ENCODE data around the gene ZBTB7C.

Gene ZBTB7C

GRCh38 chr18:48033790-48034650, 375.2 kb downstream of the ZBTB7C start:
- Histone ChIP-seq H3K4me1 (ENCODE audit: insufficient read depth, low read length, poor library complexity, severe bottlenecking) (no peaks in the 10 kb centered on the region), H3K9me3 (ENCODE audit: insufficient read depth, low read depth, low read length) (no peaks in the 10 kb centered on the region), H3K79me2 (ENCODE audit: insufficient read depth, low read length) (no peaks in the 10 kb centered on the region), H3K36me3 (ENCODE audit: insufficient read depth, low read length) (no peaks in the 10 kb centered on the region), H4K20me1 (ENCODE audit: insufficient read depth, low read length, poor library complexity, severe bottlenecking) (no peaks in the 10 kb centered on the region), H2AFZ (ENCODE audit: low read length) (no peak overlapping the region), H3K27me3 (ENCODE audit: insufficient read depth, low read length, poor library complexity, severe bottlenecking) (no peaks in the 10 kb centered on the region), H3K9ac (ENCODE audit: low read depth, low read length, poor library complexity, severe bottlenecking) (no peak overlapping the region), H3K9me2 (replicated peaks; ENCODE audit: low read depth, low read length) (no peaks in the 10 kb centered on the region), H3K4me3 (ENCODE audit: low read length, poor library complexity, severe bottlenecking) (no peak overlapping the region), H3K4me2 (ENCODE audit: low read depth, low read length, poor library complexity, severe bottlenecking) (no peak overlapping the region), H3F3A (ENCODE audit: low read depth) (no peaks in the 10 kb centered on the region)
- TF ChIP-seq EZH2phosphoT487 (IDR thresholded peaks at IDR 0.05; ENCODE audit: borderline replicate concordance) = no peak
- TF ChIP-seq, protein P1, sequence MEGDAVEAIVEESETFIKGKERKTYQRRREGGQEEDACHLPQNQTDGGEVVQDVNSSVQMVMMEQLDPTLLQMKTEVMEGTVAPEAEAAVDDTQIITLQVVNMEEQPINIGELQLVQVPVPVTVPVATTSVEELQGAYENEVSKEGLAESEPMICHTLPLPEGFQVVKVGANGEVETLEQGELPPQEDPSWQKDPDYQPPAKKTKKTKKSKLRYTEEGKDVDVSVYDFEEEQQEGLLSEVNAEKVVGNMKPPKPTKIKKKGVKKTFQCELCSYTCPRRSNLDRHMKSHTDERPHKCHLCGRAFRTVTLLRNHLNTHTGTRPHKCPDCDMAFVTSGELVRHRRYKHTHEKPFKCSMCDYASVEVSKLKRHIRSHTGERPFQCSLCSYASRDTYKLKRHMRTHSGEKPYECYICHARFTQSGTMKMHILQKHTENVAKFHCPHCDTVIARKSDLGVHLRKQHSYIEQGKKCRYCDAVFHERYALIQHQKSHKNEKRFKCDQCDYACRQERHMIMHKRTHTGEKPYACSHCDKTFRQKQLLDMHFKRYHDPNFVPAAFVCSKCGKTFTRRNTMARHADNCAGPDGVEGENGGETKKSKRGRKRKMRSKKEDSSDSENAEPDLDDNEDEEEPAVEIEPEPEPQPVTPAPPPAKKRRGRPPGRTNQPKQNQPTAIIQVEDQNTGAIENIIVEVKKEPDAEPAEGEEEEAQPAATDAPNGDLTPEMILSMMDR (conservative IDR thresholded peaks at IDR 0.05; ENCODE audit: low read length) = no peak

DNA sequence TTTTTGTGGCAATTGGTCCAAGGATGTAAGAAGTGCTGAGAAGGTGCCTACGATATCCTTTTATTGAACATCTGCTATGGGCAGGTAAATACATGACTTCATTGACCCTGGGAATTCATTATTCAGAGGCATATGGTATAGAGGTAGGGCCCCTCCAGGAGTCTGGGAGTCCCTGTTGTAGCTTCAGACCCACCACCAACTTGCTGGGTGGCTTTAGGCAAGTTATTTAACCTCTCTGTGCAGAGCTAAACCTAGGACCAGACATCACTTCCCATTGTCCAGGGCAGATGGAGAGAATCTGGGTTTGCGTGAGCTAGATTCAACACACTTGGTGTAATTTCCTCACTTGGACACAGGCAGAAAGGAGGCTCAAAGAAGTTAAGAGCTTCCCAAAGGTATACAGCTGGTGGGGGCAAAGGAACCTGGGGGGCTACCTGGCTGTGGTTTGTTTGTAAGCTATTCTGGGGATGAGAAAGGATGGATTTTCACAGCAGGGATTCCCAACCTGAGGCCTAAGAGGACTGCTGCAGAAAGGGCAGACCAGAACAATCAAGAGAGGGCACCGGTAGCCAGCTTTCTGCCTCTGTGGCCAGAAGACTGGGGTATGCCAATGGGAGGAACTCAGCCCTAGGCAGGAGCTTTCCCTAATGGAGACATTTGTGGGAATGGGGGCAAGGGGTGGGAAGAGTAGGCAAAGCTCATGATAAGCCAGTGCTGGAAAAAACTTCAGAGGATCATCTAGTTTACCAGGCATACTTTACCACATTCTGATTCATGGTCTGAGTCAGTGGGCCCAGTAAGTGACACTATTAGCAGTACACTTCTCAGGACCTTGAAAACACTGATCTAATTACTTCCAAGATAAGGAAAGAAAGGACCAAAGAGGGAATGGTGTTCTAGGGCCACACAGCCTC, 376.1 kb downstream of the ZBTB7C start:
- H3K27me3 ChIP-seq (ENCODE audit: insufficient read depth, low read length, poor library complexity, severe bottlenecking) = no peaks in the 10 kb centered on the region
- H3K4me2 ChIP-seq (ENCODE audit: low read depth, low read length, poor library complexity, severe bottlenecking) = no peak overlapping the region
- no peaks in the 10 kb centered on the region for H3K9me2 ChIP-seq (replicated peaks; ENCODE audit: low read depth, low read length)
- H3K79me2 ChIP-seq (ENCODE audit: insufficient read depth, low read length) = no peaks in the 10 kb centered on the region
- H3K9me3 ChIP-seq (ENCODE audit: insufficient read depth, low read depth, low read length) = no peaks in the 10 kb centered on the region
- TF ChIP-seq, protein P1 (conservative IDR thresholded peaks at IDR 0.05; ENCODE audit: low read length) = no peak
- TF ChIP-seq EZH2phosphoT487 (IDR thresholded peaks at IDR 0.05; ENCODE audit: borderline replicate concordance) = no peak
- no peak overlapping the region for H2AFZ ChIP-seq (ENCODE audit: low read length)
- H3K36me3 ChIP-seq (ENCODE audit: insufficient read depth, low read length) = no peaks in the 10 kb centered on the region
- no peaks in the 10 kb centered on the region for H3K4me1 ChIP-seq (ENCODE audit: insufficient read depth, low read length, poor library complexity, severe bottlenecking)
- H3K9ac ChIP-seq (ENCODE audit: low read depth, low read length, poor library complexity, severe bottlenecking) = no peak overlapping the region
- H4K20me1 ChIP-seq (ENCODE audit: insufficient read depth, low read length, poor library complexity, severe bottlenecking) = no peaks in the 10 kb centered on the region
- no peak overlapping the region for H3K4me3 ChIP-seq (ENCODE audit: low read length, poor library complexity, severe bottlenecking)
- no peaks in the 10 kb centered on the region for H3F3A ChIP-seq (ENCODE audit: low read depth)

DNA sequence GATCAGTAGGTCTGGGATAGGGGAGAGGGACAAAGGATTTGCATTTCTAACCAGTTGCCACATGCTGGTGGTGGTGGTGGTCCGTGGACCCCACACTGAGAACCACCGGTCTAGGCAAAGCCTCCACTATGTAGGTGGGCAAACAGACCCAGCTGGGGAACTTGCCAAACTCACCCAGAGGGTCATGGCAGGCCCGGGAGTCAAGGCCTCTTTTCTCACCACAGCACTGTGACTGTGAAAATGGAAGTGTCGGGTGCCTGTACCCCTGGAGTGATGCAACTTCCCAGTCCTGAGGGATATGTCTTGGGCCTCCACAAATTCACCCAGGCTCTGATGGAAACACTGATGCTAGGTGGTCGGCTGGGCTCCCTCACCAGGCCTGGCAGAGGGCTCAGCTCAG, 377.5 kb downstream of the ZBTB7C start:
- Histone ChIP-seq H3K9ac (ENCODE audit: low read depth, low read length, poor library complexity, severe bottlenecking) (no peak overlapping the region), H3K36me3 (ENCODE audit: insufficient read depth, low read length) (no peaks in the 10 kb centered on the region), H3K9me2 (replicated peaks; ENCODE audit: low read depth, low read length) (no peaks in the 10 kb centered on the region), H3K4me1 (ENCODE audit: insufficient read depth, low read length, poor library complexity, severe bottlenecking) (no peaks in the 10 kb centered on the region), H4K20me1 (ENCODE audit: insufficient read depth, low read length, poor library complexity, severe bottlenecking) (no peaks in the 10 kb centered on the region), H2AFZ (ENCODE audit: low read length) (no peak overlapping the region), H3K4me2 (ENCODE audit: low read depth, low read length, poor library complexity, severe bottlenecking) (no peak overlapping the region), H3K79me2 (ENCODE audit: insufficient read depth, low read length) (no peaks in the 10 kb centered on the region), H3K27me3 (ENCODE audit: insufficient read depth, low read length, poor library complexity, severe bottlenecking) (no peaks in the 10 kb centered on the region), H3K9me3 (ENCODE audit: insufficient read depth, low read depth, low read length) (no peaks in the 10 kb centered on the region), H3F3A (ENCODE audit: low read depth) (no peaks in the 10 kb centered on the region), H3K4me3 (ENCODE audit: low read length, poor library complexity, severe bottlenecking) (no peak overlapping the region)
- TF ChIP-seq, protein P1 (conservative IDR thresholded peaks at IDR 0.05; ENCODE audit: low read length) = no peak
- no peak for TF ChIP-seq EZH2phosphoT487 (IDR thresholded peaks at IDR 0.05; ENCODE audit: borderline replicate concordance)

Measured in Loucy (cell line).